GM12878 (cell line): ENCODE measurements around the gene RPGRIP1L.

Experiments
- EP300 ChIP-seq, 2 experiments: fragments of 150-350 bp in 1 of 2; IDR thresholded peaks; 2 replicates each; pipeline ENCODE4 v1.6.1; 2011 to 2012; ENCODE audit warnings: low read depth in 2 of 2, low read length in 2 of 2, borderline replicate concordance in 1 of 2, improper control_type of control experiment in 1 of 2, inconsistent platforms in 1 of 2; ENCODE audit not compliant: control insufficient read depth in 1 of 2
- FOXK2 ChIP-seq: fragments of 450-650 bp; IDR thresholded peaks from 2 replicates; pipeline ENCODE4 v1.6.1; 2017; ENCODE audit warnings: mild to moderate bottlenecking, moderate library complexity
- MEF2B ChIP-seq: fragments of 450-650 bp; IDR thresholded peaks from 2 replicates; pipeline ENCODE4 v1.6.1; 2018; ENCODE audit warnings: mild to moderate bottlenecking, moderate library complexity; ENCODE audit not compliant: partially characterized antibody, poor library complexity, severe bottlenecking
- SP1 ChIP-seq: IDR thresholded peaks from one replicate; pipeline ENCODE4 v1.6.1; 2011; ENCODE audit warnings: low read depth, low read length

DNA sequence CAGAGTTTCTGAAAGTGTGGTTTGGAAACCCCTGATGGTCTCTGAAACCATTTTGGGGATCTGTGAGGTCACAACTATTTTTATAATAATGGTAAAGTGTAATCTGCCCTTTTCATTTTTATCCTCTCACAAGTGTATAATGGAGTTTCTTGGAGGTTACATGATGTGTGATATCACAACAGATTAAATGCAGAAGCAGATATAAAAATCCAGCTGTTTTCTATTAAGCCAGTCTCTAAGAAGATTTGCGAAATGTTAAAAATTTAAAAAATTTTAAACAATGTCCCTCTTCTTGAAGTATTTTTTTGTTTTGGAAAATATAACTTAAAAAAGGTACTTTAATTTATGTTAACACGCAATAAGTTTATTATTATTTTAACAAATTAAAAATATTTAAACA is 48.7 kb downstream of the RPGRIP1L start:
- TF ChIP-seq EP300 (IDR thresholded peaks at IDR 0.05; ENCODE audit: borderline replicate concordance in 1 of 2, control insufficient read depth in 1 of 2, low read depth in 2 of 2, low read length in 2 of 2) (no peak), MEF2B (no peak), FOXK2 (no peak), SP1 (no peak)
